GM19455 (cell line): ENCODE results near the gene ZNF346.

ENCODE experiments used
- ATAC-seq: cut with Tn5 transposase; IDR thresholded peaks from one replicate; pipeline ENCODE4 v1.9.1; 2021; ENCODE audit not compliant: unreplicated experiment

Gene ZNF346

GRCh38 chr5:177066224-177066623, 43.7 kb downstream of the ZNF346 start:
- ATAC-seq = no peak

- no peak for ATAC-seq
Measured at GRCh38 chr5:177067503-177067902, 45.0 kb downstream of the ZNF346 start.

GRCh38 chr5:177070536-177071191, 48.2 kb downstream of the ZNF346 start:
- ATAC-seq = no peak

- ATAC-seq = no peak
Measured at GRCh38 chr5:177071666-177072385, 49.3 kb downstream of the ZNF346 start.

GRCh38 chr5:177077335-177077734, 54.8 kb downstream of the ZNF346 start:
- ATAC-seq = no peak

- no peak for ATAC-seq
Measured at GRCh38 chr5:177079606-177080005, 57.1 kb downstream of the ZNF346 start.

- no peak for ATAC-seq
Measured at GRCh38 chr5:177080265-177080664, 57.8 kb downstream of the ZNF346 start.

- ATAC-seq = no peak
Measured at GRCh38 chr5:177081859-177082258, 59.4 kb downstream of the ZNF346 start.

GRCh38 chr5:177083357-177083756, 60.9 kb downstream of the ZNF346 start:
- ATAC-seq = no peak

- ATAC-seq = no peak
Measured at GRCh38 chr5:177084175-177084574, 61.7 kb downstream of the ZNF346 start.

GRCh38 chr5:177085985-177086653, 63.6 kb downstream of the ZNF346 start:
- ATAC-seq = no peak

GRCh38 chr5:177086654-177087397, 64.3 kb downstream of the ZNF346 start, which contains the start of gene FGFR4:
Gene FGFR4, plus strand, starts transcription at chr5:177086915. Its CDS starts 2,688 bp downstream, at chr5:177089603.
- ATAC-seq = no peak

- no peak for ATAC-seq
Measured at GRCh38 chr5:177087398-177088005, 65.0 kb downstream of the ZNF346 start.

- no peak for ATAC-seq
Measured at GRCh38 chr5:177089127-177089526, 66.6 kb downstream of the ZNF346 start.

GRCh38 chr5:177089825-177090641, 67.5 kb downstream of the ZNF346 start:
- no peak for ATAC-seq

GRCh38 chr5:177090813-177091212, 68.3 kb downstream of the ZNF346 start:
- ATAC-seq = no peak

GRCh38 chr5:177091232-177091631, 68.7 kb downstream of the ZNF346 start:
- ATAC-seq = no peak

- no peak for ATAC-seq
Measured at GRCh38 chr5:177092178-177093081, 69.9 kb downstream of the ZNF346 start.
